Left lobe of liver (tissue), 2 donors: ENCODE results near the gene CUZD1. TPM values are rescaled to one million over a fixed set of nuclear protein-coding genes. Genes with fewer than 3 reads are reported as not detected.
"Not testable (repeated sequence)": the region's sequence is repeated elsewhere in the genome, so short reads cannot be mapped to it uniquely, and the experiment has no call there.

Experiments used
- ATAC-seq: fragments of 200-7000 bp; cut with Tn5 transposase; one replicate; pipeline ENCODE4 v1.9.1; 2020; ENCODE audit warnings: mild to moderate bottlenecking, moderate library complexity
- DNase-seq: peaks from one replicate; pipeline ENCODE4 v3.0.0-alpha.2; 2020; ENCODE audit warnings: low spot score
- total RNA-seq: library from RNA; stranded (reverse); gene quantifications from one replicate; pipeline ENCODE4 v1.2.1, GENCODE V29; 2021
- donor health status: DM: no; HTN: no; CAD: no; lungs with moderate emphysema.
- donor health status: DM: no; HTN: yes; CAD: no.

CUZD1 gene
- total RNA-seq = 1.6 TPM

GRCh38 chr10:122845783-122846332, at the start of gene CUZD1:
CUZD1 (minus strand) TSS chr10:122845857; CDS start chr10:122845843, 14 bp downstream.
- DNase-seq (no peak), ATAC-seq (no peak)

- no peak for ATAC-seq
- no peak for DNase-seq
These were observed 48.7 kb upstream of the CUZD1 start for GRCh38 chr10:122894261-122894944.

- ATAC-seq (no peak), DNase-seq (no peak)
These were observed 38.5 kb upstream of the CUZD1 start for GRCh38 chr10:122884166-122884565.

GRCh38 chr10:122882766-122883165, 37.1 kb upstream of the CUZD1 start:
- no peak for DNase-seq
- ATAC-seq = no peak

GRCh38 chr10:122879339-122880273, 33.9 kb upstream of the CUZD1 start, which contains the start of gene FAM24B:
FAM24B (minus strand) TSS chr10:122879581; CDS start chr10:122850515, 29,066 bp downstream.
- ATAC-seq (peak; percentile 97), DNase-seq (peak; percentile 96)

GRCh38 chr10:122878799-122879338, 33.2 kb upstream of the CUZD1 start:
- ATAC-seq (peak; percentile 8), DNase-seq (no peak)

GRCh38 chr10:122877264-122877663, 31.6 kb upstream of the CUZD1 start:
- ATAC-seq = no peak

GRCh38 chr10:122876467-122876855, 30.8 kb upstream of the CUZD1 start:
- no peak for ATAC-seq

More at GRCh38 chr10:122877264-122877663, 31.6 kb upstream of the CUZD1 start:
- no peak for DNase-seq

GRCh38 chr10:122875843-122876466, 30.3 kb upstream of the CUZD1 start:
- ATAC-seq (no peak), DNase-seq (no peak)

More at GRCh38 chr10:122876467-122876855, 30.8 kb upstream of the CUZD1 start:
- no peak for DNase-seq

- not testable (repeated sequence) for ATAC-seq, DNase-seq
These were observed 26.3 kb upstream of the CUZD1 start for GRCh38 chr10:122871947-122872346.

- not testable (repeated sequence) for ATAC-seq, DNase-seq
These were observed 23.1 kb upstream of the CUZD1 start for GRCh38 chr10:122868768-122869167.

- ATAC-seq, DNase-seq: not testable (repeated sequence)
These were observed 21.3 kb upstream of the CUZD1 start for GRCh38 chr10:122866757-122867482.

GRCh38 chr10:122864901-122865300, 19.2 kb upstream of the CUZD1 start:
- no peak for ATAC-seq
- no peak for DNase-seq

GRCh38 chr10:122864194-122864592, 18.5 kb upstream of the CUZD1 start:
- ATAC-seq (no peak), DNase-seq (no peak)

- ATAC-seq = no peak
These were observed 17.8 kb upstream of the CUZD1 start for GRCh38 chr10:122863216-122864193.

GRCh38 chr10:122861711-122862161, 16.1 kb upstream of the CUZD1 start:
- no peak for ATAC-seq
- DNase-seq = no peak

More at GRCh38 chr10:122863216-122864193, 17.8 kb upstream of the CUZD1 start:
- DNase-seq = no peak

GRCh38 chr10:122859527-122859926, 13.9 kb upstream of the CUZD1 start:
- ATAC-seq (no peak), DNase-seq (no peak)

- not testable (repeated sequence) for DNase-seq, ATAC-seq
These were observed 12.4 kb upstream of the CUZD1 start for GRCh38 chr10:122858042-122858441.
